ENCODE data around the gene AOAH. TPM values are rescaled to one million over a fixed set of nuclear protein-coding genes. Genes with fewer than 3 reads are reported as not detected.

AOAH gene
- total and polyA plus RNA-seq, 8 donors, result 1.6 to 35.8 (median 4.3) TPM; not detected in 1

DNA sequence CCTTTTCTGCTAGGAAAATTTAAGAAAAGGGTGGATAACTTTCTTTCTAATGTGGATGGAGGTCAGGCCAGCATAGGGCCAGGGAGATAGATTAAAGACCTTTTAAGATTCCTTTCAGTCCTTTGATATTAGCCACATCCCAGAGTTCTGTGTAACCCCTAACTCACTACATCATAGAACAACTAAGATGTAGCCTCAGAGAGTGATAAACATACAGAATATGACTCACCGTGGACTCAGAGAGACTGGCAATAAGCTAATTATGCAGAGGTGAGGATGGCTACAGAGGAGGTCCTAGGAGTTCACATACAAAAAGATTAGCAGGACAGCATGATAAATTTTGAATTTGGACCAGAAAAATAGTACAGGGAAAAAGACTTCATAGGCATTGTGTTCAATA is 141.0 kb downstream of the AOAH start:
- WGBS, 5 donors, result 48 to 60% (median 52%) methylated on average over 1 of the region's 1 CpG
- TF ChIP-seq EP300 (IDR thresholded peaks at IDR 0.05), result no peak
- TF ChIP-seq POLR2AphosphoS5 (IDR thresholded peaks at IDR 0.05), result no peak
- TF ChIP-seq, protein P1, sequence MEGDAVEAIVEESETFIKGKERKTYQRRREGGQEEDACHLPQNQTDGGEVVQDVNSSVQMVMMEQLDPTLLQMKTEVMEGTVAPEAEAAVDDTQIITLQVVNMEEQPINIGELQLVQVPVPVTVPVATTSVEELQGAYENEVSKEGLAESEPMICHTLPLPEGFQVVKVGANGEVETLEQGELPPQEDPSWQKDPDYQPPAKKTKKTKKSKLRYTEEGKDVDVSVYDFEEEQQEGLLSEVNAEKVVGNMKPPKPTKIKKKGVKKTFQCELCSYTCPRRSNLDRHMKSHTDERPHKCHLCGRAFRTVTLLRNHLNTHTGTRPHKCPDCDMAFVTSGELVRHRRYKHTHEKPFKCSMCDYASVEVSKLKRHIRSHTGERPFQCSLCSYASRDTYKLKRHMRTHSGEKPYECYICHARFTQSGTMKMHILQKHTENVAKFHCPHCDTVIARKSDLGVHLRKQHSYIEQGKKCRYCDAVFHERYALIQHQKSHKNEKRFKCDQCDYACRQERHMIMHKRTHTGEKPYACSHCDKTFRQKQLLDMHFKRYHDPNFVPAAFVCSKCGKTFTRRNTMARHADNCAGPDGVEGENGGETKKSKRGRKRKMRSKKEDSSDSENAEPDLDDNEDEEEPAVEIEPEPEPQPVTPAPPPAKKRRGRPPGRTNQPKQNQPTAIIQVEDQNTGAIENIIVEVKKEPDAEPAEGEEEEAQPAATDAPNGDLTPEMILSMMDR (IDR thresholded peaks at IDR 0.05), result no peak
- no peak for TF ChIP-seq POLR2A (IDR thresholded peaks at IDR 0.05)
- peaks cover 0 to 8% (median 0%) of the 10 kb centered on the region in 4 donors for H3K4me1 ChIP-seq
- DNase-seq, result no peak
- peaks cover 0 to 5% (median 0%) of the 10 kb centered on the region in 4 donors for H3K9me3 ChIP-seq
- peaks cover 0 to 4% (median 0%) of the 10 kb centered on the region in 4 donors for H3K36me3 ChIP-seq
- intact Hi-C loops (cut with DNase I; ENCODE audit: low total_unique reads), result no loop called here
- H3K27ac ChIP-seq, result peak overlapping the region in 1 of 5 donors; percentile 37
- H3K27me3 ChIP-seq, result no peaks in the 10 kb centered on the region
- H3K4me3 ChIP-seq, result no peak overlapping the region

DNA sequence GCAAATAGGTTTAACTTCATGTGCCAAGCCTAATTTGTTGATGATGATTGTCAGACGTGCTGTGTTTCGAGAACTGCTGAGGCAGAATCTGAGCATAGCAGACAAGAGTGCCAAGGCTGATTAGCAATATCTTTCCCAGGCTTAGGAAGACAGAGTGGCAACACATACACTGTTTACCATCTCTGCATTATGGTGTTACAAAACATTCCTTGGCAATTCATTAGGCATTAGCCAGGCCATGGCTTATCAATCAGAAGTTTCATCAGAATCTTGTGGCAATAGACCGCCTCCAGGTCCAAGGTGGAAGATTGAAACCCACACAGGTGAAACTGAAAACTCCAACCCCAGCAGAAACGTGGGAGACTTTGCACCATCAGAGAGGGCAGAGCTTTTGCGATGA is 148.5 kb downstream of the AOAH start:
- no peak overlapping the region for H3K4me3 ChIP-seq
- WGBS, 5 donors, result 81 to 88% (median 83%) methylated on average over 5 of the region's 5 CpGs
- peaks cover 0 to 4% (median 0%) of the 10 kb centered on the region in 4 donors for H3K36me3 ChIP-seq
- no peak overlapping the region for H3K27ac ChIP-seq
- no peaks in the 10 kb centered on the region for H3K27me3 ChIP-seq
- intact Hi-C loops (cut with DNase I; ENCODE audit: low total_unique reads), result no loop called here
- H3K4me1 ChIP-seq, result no peaks in the 10 kb centered on the region
- TF ChIP-seq POLR2A (IDR thresholded peaks at IDR 0.05) (no peak), POLR2AphosphoS5 (IDR thresholded peaks at IDR 0.05) (no peak), EP300 (IDR thresholded peaks at IDR 0.05) (no peak)
- TF ChIP-seq, protein P1 (IDR thresholded peaks at IDR 0.05), result no peak
- no peak for DNase-seq
- peaks cover 0 to 8% (median 4%) of the 10 kb centered on the region in 4 donors for H3K9me3 ChIP-seq

DNA sequence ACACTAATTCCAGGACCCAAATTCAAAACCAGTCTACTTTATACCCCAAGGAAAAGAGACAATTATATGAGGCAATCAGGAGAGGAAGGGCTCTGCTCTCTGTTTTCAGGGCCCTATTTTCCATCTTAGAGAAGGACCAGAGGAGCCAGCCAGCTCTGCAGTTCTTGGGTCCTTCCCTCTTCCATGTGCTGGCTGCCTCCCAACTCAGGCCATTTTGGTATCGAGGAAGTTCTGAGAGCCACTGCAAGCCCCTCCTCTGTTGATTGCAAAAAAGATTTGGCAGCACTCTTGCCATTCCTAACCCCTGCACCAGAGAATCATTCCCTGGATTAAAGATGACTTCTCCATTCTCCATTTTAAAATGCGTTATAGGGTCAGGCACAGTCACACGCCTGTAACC is 151.2 kb downstream of the AOAH start:
- Histone ChIP-seq H3K4me3 (no peak overlapping the region), H3K27ac (no peak overlapping the region), H3K4me1 (no peaks in the 10 kb centered on the region), H3K27me3 (no peaks in the 10 kb centered on the region), H3K36me3 (no peaks in the 10 kb centered on the region), H3K9me3 (peaks cover 0 to 7% (median 3%) of the 10 kb centered on the region in 4 donors)
- 83 to 87% (median 85%) methylated on average over 3 of the region's 3 CpGs for WGBS, 5 donors
- intact Hi-C loops (cut with DNase I; ENCODE audit: low total_unique reads), result no loop called here
- TF ChIP-seq, protein P1 (IDR thresholded peaks at IDR 0.05), result no peak
- no peak for TF ChIP-seq POLR2AphosphoS5 (IDR thresholded peaks at IDR 0.05)
- TF ChIP-seq EP300 (IDR thresholded peaks at IDR 0.05), result no peak
- TF ChIP-seq POLR2A (IDR thresholded peaks at IDR 0.05), result no peak
- no peak for DNase-seq

DNA sequence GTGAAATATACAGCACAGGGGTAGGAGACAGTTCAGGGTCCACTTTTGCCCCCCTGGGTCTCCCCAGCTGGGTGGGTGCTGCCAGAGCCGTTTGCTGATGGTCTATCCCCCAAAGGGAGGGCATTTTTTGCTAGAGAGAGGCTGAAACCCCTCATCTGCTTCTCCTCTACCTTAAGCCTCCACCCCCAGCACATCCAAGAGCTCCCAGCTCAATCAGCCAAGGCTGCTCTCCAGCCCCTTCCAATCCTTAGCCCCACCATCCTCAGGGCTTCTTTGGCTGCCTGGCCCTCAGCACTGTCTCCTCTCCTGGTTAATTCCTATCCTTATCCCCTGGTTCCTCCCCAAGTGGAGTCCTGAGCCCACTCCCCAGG is 153.1 kb downstream of the AOAH start:
- H3K9me3 ChIP-seq, result no peaks in the 10 kb centered on the region
- H3K4me1 ChIP-seq, result peaks cover 0 to 7% (median 3%) of the 10 kb centered on the region in 4 donors
- no peaks in the 10 kb centered on the region for H3K36me3 ChIP-seq
- 0% methylated on average over 1 of the region's 1 CpG for WGBS, 5 donors
- no peaks in the 10 kb centered on the region for H3K27me3 ChIP-seq
- intact Hi-C loops (cut with DNase I; ENCODE audit: low total_unique reads), result no loop called here
- DNase-seq, result no peak
- H3K4me3 ChIP-seq, result no peak overlapping the region
- H3K27ac ChIP-seq, result no peak overlapping the region
- TF ChIP-seq POLR2AphosphoS5 (IDR thresholded peaks at IDR 0.05) (no peak), EP300 (IDR thresholded peaks at IDR 0.05) (no peak), POLR2A (IDR thresholded peaks at IDR 0.05) (no peak)
- TF ChIP-seq, protein P1 (IDR thresholded peaks at IDR 0.05), result no peak
